ENCODE results near the gene KRT6C. TPM values are rescaled to one million over a fixed set of nuclear protein-coding genes. Genes with fewer than 3 reads are reported as not detected.

KRT6C gene
- polyA plus RNA-seq, 1 of the 3 experiments (the other 2 are of a cell fraction) = not detected

DNA sequence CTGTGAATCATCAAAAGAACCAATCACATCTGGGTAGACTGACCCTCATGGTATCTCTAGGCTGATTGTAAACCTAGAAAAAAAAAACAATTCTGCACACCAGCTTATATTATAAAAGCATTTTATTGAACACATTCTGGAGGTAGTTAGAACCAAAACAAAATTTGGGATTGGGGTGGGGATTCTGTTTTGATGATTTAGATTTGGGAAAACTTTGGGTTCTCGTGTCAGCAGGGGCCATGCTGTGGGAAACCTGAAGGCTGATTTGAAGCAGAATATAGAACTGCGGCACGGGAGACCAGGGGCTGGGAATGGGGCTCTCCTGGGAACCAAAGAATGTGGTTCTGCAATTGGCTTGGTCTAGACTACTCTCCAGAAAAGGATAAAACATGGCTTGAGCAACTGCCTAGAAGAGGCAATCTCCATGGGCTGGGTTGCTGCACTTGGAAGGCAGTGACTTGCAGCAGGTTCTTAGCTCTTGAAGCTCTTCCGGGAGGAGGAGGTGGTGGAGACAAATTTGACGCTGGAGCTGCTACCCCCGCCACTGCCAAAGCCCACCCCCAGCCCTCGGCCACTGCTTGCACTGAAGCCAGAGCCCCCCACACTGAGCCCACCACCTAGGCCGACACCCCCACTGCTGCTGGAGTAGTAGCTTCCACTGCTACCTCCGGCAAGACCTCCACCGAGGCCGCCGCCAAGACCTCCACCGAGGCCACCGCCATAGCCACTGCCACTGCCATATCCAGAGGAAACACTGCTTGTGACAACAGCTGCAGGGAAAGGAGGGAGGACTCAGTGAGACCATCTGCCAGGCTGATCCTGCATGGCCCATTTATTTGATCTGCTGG is 41.1 kb upstream of the KRT6C start (continued):
- TF ChIP-seq REST (IDR thresholded peaks at IDR 0.05; ENCODE audit: low read depth, low read length) = no peak
- no peak for TF ChIP-seq ZBTB33 (IDR thresholded peaks at IDR 0.05; ENCODE audit: borderline replicate concordance, low read depth)
- no peak for TF ChIP-seq MAX (IDR thresholded peaks at IDR 0.05; ENCODE audit: low read depth)
- no peak for TF ChIP-seq ELF1 (IDR thresholded peaks at IDR 0.05)
- TF ChIP-seq RAD21 (IDR thresholded peaks at IDR 0.05; ENCODE audit: low read length) = no peak
- no peak for TF ChIP-seq GATA2 (CRISPR knock-in tag; IDR thresholded peaks at IDR 0.05)
- no peak for TF ChIP-seq CTCF (IDR thresholded peaks at IDR 0.05)
- TF ChIP-seq YY1 (IDR thresholded peaks at IDR 0.05; ENCODE audit: low read depth) = no peak
- TF ChIP-seq FOXM1 (IDR thresholded peaks at IDR 0.05; ENCODE audit: low read depth) = no peak

DNA sequence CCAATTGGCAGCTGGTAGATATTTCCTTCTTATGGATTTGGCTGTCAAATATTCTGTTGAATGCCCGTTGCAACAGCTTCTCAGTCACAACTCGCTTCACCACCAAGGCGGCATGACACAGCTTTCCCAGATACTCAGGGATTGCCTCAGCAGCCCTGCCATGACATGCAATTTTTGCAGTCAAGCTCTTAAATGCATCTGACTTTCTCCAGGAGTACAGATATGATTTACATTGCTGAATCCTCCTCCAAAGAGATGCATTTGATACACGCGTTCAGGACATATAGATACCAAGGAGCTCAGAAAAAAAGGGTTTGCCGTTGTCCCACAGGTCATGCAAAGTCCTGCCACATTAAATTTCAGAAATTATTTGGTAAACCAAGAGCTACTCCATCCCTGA is 40.1 kb upstream of the KRT6C start:
- CTCF ChIA-PET = interaction anchor here (0.8 to 1.6 kb wide), 3 partner anchors 11 to 371 kb away, joined by 3 to 4 read pairs (median 3); no protein-coding TSS in a partner anchor
- Histone ChIP-seq H3K9me2 (no peaks in the 10 kb centered on the region), H3K27me3 (ENCODE audit: insufficient read depth) (peaks cover 18% of the 10 kb centered on the region; the same call in 1 of the 2 replicates), H3F3A (replicated peaks; ENCODE audit: insufficient read depth) (no peaks in the 10 kb centered on the region), H3K36me3 (replicated peaks in 1 of 2; ENCODE audit: control insufficient read depth in 1 of 2, insufficient read depth in 2 of 2, low read length in 1 of 2) (no peaks in the 10 kb centered on the region), H3K27ac (ENCODE audit: low read depth in 2 of 2, low read length in 1 of 2) (no peak overlapping the region), H2AFZ (ENCODE audit: low read depth) (no peak overlapping the region), H3K9me3 (no peaks in the 10 kb centered on the region), H3K79me2 (ENCODE audit: insufficient read depth) (no peaks in the 10 kb centered on the region), H3K4me3 (ENCODE audit: low read depth in 2 of 2, low read length in 1 of 2) (no peak overlapping the region), H3K9ac (no peak overlapping the region), H3K4me2 (no peak overlapping the region), H3K4me1 (ENCODE audit: control insufficient read depth in 1 of 2, insufficient read depth in 2 of 2, low read depth in 1 of 2, low read length in 1 of 2) (no peaks in the 10 kb centered on the region), H4K20me1 (ENCODE audit: insufficient read depth) (no peaks in the 10 kb centered on the region)
- no peak for DNase-seq
- POLR2A ChIA-PET = no interaction called here
- 39% methylated on average over 6 of the region's 6 CpGs for WGBS (ENCODE audit: low lambda C conversion rate)
- no peak for TF ChIP-seq FOXJ3 (CRISPR knock-in tag; IDR thresholded peaks at IDR 0.05)
- no peak for TF ChIP-seq REST (IDR thresholded peaks at IDR 0.05; ENCODE audit: low read depth, low read length)
- no peak for TF ChIP-seq SIN3A (IDR thresholded peaks at IDR 0.05; ENCODE audit: borderline replicate concordance, low read depth, low read length)
- no peak for TF ChIP-seq YY1 (IDR thresholded peaks at IDR 0.05; ENCODE audit: low read depth)
- no peak for TF ChIP-seq FOSL2 (IDR thresholded peaks at IDR 0.05; ENCODE audit: borderline replicate concordance, low read depth)
- no peak for TF ChIP-seq POLR2AphosphoS5 (IDR thresholded peaks at IDR 0.05; ENCODE audit: low read depth, low read length)
- no peak for TF ChIP-seq NRF1 (IDR thresholded peaks at IDR 0.05; ENCODE audit: low read depth, low read length)
- TF ChIP-seq EP300 (IDR thresholded peaks at IDR 0.05; ENCODE audit: borderline replicate concordance in 1 of 2, low read depth in 1 of 2, low read length in 1 of 2) = no peak
- no peak for TF ChIP-seq CHD2 (IDR thresholded peaks at IDR 0.05; ENCODE audit: low read length, partially characterized antibody)
- no peak for TF ChIP-seq TEAD4 (IDR thresholded peaks at IDR 0.05; ENCODE audit: borderline replicate concordance, insufficient read depth)
